Astrocyte (in vitro differentiated cells and primary cell): Measurements from ENCODE around the gene KPNA2.

Source experiments
- EZH2 ChIP-seq: IDR thresholded peaks from 2 replicates; pipeline ENCODE4 v1.6.1; 2012; ENCODE audit warnings: mild to moderate bottlenecking, low read length, inconsistent platforms; ENCODE audit not compliant: insufficient read depth
- TF ChIP-seq, protein P1 (sequence below): IDR thresholded peaks from 2 replicates; pipeline ENCODE4 v1.5.1; 2011; ENCODE audit warnings: low read depth, mild to moderate bottlenecking, inconsistent platforms, low read length, moderate library complexity; ENCODE audit not compliant: insufficient read depth

- TF ChIP-seq, protein P1, sequence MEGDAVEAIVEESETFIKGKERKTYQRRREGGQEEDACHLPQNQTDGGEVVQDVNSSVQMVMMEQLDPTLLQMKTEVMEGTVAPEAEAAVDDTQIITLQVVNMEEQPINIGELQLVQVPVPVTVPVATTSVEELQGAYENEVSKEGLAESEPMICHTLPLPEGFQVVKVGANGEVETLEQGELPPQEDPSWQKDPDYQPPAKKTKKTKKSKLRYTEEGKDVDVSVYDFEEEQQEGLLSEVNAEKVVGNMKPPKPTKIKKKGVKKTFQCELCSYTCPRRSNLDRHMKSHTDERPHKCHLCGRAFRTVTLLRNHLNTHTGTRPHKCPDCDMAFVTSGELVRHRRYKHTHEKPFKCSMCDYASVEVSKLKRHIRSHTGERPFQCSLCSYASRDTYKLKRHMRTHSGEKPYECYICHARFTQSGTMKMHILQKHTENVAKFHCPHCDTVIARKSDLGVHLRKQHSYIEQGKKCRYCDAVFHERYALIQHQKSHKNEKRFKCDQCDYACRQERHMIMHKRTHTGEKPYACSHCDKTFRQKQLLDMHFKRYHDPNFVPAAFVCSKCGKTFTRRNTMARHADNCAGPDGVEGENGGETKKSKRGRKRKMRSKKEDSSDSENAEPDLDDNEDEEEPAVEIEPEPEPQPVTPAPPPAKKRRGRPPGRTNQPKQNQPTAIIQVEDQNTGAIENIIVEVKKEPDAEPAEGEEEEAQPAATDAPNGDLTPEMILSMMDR: no peak
- TF ChIP-seq EZH2: no peak
These were observed 31.3 kb upstream of the KPNA2 start for GRCh38 chr17:68004201-68004600.
